Stimulated activated CD8-positive, alpha-beta memory T cell treated with anti-CD3 and anti-CD28 coated beads, Interleukin-12 subunit alpha, Interleukin-12 subunit beta, amount 100 ng/mL, for 24 hours (primary cell): ENCODE measurements around the gene PACS1.
A peak's percentile ranks its signal among the peaks of the same experiment; 100 is the strongest.
"Not testable (repeated sequence)": the region's sequence is repeated elsewhere in the genome, so short reads cannot be mapped to it uniquely, and the experiment has no call there.

Experiments used
- DNase-seq: peaks from one replicate; pipeline ENCODE4 v3.0.0-alpha.2; 2020; ENCODE audit errors: extremely low read depth

PACS1 gene

GRCh38 chr11:66069715-66070603 is at the start of gene PACS1:
PACS1 (plus strand) TSS chr11:66070272; CDS start chr11:66070487, 215 bp downstream.
- peak; percentile 47 for DNase-seq

GRCh38 chr11:66020618-66021357 is 49.3 kb upstream of the PACS1 start:
- DNase-seq: no peak

GRCh38 chr11:66022401-66023185 is 47.5 kb upstream of the PACS1 start:
- DNase-seq: peak; percentile 30

GRCh38 chr11:66023186-66023440 is 47.0 kb upstream of the PACS1 start:
- DNase-seq: not testable (repeated sequence)

GRCh38 chr11:66026017-66026529 is 44.0 kb upstream of the PACS1 start, which contains the start of gene CATSPER1:
CATSPER1 (minus strand) TSS chr11:66026479; CDS start chr11:66026379, 100 bp downstream.
- no peak for DNase-seq

- no peak for DNase-seq
Observed at GRCh38 chr11:66032957-66033735, 36.9 kb upstream of the PACS1 start.

GRCh38 chr11:66035653-66036333 is 34.3 kb upstream of the PACS1 start:
- no peak for DNase-seq

- no peak for DNase-seq
Observed at GRCh38 chr11:66036334-66036710, 33.8 kb upstream of the PACS1 start.

- DNase-seq: no peak
Observed at GRCh38 chr11:66037327-66037726, 32.7 kb upstream of the PACS1 start.

GRCh38 chr11:66039765-66040164 is 30.3 kb upstream of the PACS1 start:
- no peak for DNase-seq

- no peak for DNase-seq
Observed at GRCh38 chr11:66042227-66042995, 27.7 kb upstream of the PACS1 start.

- no peak for DNase-seq
Observed at GRCh38 chr11:66042996-66043906, 26.8 kb upstream of the PACS1 start.

- no peak for DNase-seq
Observed at GRCh38 chr11:66044757-66045156, 25.3 kb upstream of the PACS1 start.

- DNase-seq: peak; percentile 68
Observed at GRCh38 chr11:66045177-66045639, 24.9 kb upstream of the PACS1 start.

GRCh38 chr11:66046901-66047300 is 23.2 kb upstream of the PACS1 start:
- no peak for DNase-seq

GRCh38 chr11:66047541-66048365 is 22.3 kb upstream of the PACS1 start:
- DNase-seq: no peak

GRCh38 chr11:66048547-66049323 is 21.3 kb upstream of the PACS1 start, which contains the start of gene GAL3ST3:
GAL3ST3 (minus strand) TSS chr11:66049161; CDS start chr11:66045415, 3,746 bp downstream.
- no peak for DNase-seq
